AG10803 (cell line): ENCODE measurements around the gene WASF3.

Source experiments
- DNase-seq: peaks from one replicate; pipeline ENCODE4 v3.0.0; 2010; ENCODE audit warnings: low read depth
- H3K4me3 ChIP-seq: 2 replicates; pipeline ENCODE4 v1.5.1; 2011; ENCODE audit warnings: mild to moderate bottlenecking, low read length, control low read depth
- TF ChIP-seq, protein P1 (sequence below): conservative IDR thresholded peaks from 2 replicates; pipeline ENCODE4 v1.5.1; 2011; ENCODE audit warnings: mild to moderate bottlenecking, low read length, control low read depth, inconsistent platforms

Gene WASF3

GRCh38 chr13:26707122-26708006, 149.9 kb downstream of the WASF3 start:
- TF ChIP-seq, protein P1, sequence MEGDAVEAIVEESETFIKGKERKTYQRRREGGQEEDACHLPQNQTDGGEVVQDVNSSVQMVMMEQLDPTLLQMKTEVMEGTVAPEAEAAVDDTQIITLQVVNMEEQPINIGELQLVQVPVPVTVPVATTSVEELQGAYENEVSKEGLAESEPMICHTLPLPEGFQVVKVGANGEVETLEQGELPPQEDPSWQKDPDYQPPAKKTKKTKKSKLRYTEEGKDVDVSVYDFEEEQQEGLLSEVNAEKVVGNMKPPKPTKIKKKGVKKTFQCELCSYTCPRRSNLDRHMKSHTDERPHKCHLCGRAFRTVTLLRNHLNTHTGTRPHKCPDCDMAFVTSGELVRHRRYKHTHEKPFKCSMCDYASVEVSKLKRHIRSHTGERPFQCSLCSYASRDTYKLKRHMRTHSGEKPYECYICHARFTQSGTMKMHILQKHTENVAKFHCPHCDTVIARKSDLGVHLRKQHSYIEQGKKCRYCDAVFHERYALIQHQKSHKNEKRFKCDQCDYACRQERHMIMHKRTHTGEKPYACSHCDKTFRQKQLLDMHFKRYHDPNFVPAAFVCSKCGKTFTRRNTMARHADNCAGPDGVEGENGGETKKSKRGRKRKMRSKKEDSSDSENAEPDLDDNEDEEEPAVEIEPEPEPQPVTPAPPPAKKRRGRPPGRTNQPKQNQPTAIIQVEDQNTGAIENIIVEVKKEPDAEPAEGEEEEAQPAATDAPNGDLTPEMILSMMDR = peak; percentile 74
- H3K4me3 ChIP-seq = no peak overlapping the region
- peak; percentile 50 for DNase-seq

- DNase-seq = no peak
- H3K4me3 ChIP-seq = no peak overlapping the region
- TF ChIP-seq, protein P1 = no peak
Measured at GRCh38 chr13:26708007-26708297, 150.5 kb downstream of the WASF3 start.

DNA sequence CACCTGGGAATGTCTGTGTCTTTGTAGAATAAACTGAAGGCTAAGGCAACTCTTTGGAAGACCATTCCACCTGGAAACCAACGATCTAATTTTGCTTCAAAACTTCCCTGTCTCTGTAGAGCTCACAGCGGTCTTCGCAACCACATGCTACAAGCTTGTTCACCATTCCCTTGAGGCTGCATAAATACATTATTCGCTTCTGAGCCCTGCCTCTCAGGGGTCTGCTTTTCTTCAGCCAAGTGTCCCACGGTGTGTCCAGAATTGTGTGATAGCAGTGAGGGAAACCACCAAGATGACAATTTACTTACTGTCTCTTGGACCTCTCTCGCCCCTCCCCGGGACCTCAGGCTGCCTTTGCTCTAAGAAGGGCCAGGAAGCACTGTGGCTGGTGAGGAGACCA, 152.0 kb downstream of the WASF3 start:
- H3K4me3 ChIP-seq = no peak overlapping the region
- DNase-seq = no peak

DNA sequence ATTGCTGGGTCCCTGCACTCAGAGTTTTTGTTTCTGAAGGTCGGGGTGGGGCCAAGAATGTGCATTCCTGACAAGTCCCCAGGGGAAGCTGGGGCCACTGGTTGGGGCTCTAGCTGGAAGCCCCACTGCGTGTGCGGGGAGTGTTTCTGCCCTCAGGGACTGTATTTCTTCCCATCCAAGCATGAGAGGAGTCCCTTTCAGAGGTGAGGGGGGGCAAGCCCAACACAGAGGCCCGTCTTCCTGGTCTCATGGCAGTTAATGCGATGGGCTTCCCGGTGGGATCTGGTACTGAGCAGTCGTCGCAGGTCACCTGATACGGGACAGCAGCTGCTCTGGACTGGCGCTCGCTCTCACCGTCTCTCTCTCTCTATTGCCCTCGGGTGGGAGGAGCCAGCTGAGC, 152.7 kb downstream of the WASF3 start:
- H3K4me3 ChIP-seq = no peak overlapping the region
- TF ChIP-seq, protein P1 = no peak
- no peak for DNase-seq

More for the DNA sequence above, 152.0 kb downstream of the WASF3 start:
- TF ChIP-seq, protein P1 = no peak

DNA sequence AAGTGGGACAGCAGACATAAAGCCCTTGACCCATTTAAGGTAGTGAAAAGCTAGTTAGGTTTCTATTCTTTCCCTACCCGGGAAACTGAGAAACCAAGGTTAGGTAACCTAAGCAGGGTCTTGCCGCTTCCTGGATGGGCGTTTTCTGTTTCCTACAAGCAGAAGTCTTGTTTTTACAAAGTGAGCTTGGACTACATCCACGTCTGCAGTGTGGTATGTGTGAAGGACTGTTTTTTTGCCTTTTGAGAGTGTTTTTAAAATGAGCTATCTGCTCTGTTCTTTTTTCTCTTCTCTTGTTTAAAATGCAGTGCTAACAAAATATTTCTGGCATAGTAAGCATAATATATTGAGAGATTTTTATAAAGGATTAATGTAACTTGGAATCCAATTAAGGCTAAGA, 153.7 kb downstream of the WASF3 start:
- TF ChIP-seq, protein P1 = no peak
- no peak for DNase-seq
- H3K4me3 ChIP-seq = no peak overlapping the region

- no peak for DNase-seq
- no peak overlapping the region for H3K4me3 ChIP-seq
- TF ChIP-seq, protein P1 = no peak
Measured at GRCh38 chr13:26713341-26713740, 155.9 kb downstream of the WASF3 start.

GRCh38 chr13:26716984-26717383, 159.5 kb downstream of the WASF3 start:
- no peak overlapping the region for H3K4me3 ChIP-seq
- DNase-seq = no peak
- TF ChIP-seq, protein P1 = no peak
